ENCODE results near the gene C17orf58. TPM values are rescaled to one million over a fixed set of nuclear protein-coding genes. Genes with fewer than 3 reads are reported as not detected.
A peak's percentile ranks its signal among the peaks of the same experiment; 100 is the strongest.
"Not testable (repeated sequence)": the region's sequence is repeated elsewhere in the genome, so short reads cannot be mapped to it uniquely, and the experiment has no call there.

The C17orf58 gene
- 23.7 and 32.1 TPM in 2 replicates for total RNA-seq

GRCh38 chr17:67996301-67997171 lies at the start of gene C17orf58:
Gene C17orf58, minus strand, starts transcription at chr17:67996469. Its CDS starts 271 bp downstream, at chr17:67996198.
- DNase-seq (ENCODE audit: low read depth in 2 of 2), result peak in 1 of 2 donors; percentile 69

DNA sequence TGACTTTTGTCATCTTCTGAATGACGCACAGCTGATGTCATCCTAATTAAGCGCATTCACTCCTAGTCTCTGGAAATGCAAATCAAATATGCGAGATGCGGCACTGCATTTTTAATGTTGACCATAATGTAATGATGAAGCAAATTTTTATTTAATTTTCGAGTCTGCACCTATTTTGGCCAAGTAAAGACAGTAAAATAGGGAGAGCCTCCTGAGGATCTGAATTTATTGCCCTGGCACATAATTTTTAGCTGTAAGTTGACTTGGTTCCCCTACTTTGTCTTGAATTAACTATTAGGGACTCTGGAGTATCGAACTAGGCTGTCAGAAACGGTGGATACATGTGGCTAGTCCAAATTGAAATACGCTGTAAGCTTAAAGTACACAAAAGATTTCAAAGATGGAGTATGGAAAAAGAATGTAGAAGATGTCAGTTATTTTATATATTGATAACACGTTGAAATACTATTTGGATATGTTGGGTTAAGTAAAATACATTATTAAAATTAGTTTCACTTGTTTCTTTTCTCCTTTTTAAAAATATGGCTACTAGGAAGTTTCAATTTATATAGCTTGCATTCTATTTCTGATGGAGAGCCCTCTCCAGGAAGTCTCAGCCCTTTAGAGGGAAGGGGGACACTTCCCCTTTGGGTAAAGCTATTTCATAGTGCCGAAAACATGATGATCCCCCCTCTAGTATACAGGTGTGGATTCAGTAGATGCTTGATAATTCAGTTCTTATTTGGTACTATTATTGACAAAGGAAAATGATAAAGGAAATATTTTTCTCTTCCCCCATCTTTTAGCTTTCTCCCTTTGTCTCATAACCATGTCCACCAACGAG lies 40.3 kb upstream of the C17orf58 start:
- DNase-seq (ENCODE audit: low read depth in 2 of 2), result no peak

DNA sequence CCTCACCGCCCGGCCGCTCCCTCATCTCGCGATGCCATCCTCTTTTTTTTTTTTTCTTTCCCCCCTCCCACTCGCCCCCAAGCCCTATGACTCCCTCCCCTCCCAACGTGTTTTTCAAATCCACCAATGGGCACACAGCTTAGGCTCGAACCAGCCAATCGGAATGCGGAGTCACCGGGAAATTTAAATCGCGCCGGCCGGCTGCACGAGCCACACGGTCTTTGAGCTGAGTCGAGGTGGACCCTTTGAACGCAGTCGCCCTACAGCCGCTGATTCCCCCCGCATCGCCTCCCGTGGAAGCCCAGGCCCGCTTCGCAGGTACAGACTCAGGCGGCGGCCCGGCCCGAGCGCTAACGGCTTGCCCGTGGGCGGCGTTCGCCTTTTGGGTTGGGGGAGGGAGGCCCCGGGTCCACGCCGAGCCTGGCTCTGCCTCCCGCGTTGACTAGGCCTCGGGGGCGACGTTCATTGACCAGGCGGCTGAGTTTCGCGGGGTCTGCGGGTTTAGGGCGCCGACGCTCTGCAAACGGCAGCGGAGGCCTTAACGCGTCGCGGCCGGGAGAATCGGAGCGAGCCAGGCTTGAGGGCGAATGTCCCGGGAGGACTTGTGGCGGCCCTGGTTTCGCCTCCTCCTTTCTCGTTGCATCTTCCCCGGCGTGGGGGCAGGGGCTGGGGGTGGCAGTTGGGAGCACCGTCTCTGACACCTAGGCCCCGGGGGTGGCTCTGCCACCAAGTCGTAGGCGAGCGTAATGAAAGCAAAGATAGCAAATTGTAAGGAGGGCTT lies 39.4 kb upstream of the C17orf58 start, which contains the start of gene KPNA2:
TSS of gene KPNA2 (plus strand) at position 213 of the 781 bp plus-strand sequence. CDS start 1,398 bp downstream, outside the sequence.
- peak; percentile 98 for DNase-seq (ENCODE audit: low read depth in 2 of 2)

DNA sequence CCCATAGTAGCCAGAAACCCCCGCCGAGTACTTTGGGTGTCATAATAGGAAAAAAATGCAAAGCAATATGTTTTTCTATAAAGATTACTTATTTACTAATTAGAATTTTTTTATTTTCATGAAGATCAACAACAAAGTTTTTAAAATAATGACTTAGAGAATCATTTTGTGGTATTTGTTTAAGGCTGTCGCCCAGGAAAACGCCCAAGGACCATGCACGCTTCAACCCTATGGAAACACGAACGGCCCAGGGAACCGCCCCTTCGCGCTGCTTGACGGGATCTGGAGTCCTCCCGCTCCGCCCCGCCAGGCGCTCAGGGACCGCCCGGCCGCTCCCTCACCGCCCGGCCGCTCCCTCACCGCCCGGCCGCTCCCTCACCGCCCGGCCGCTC lies 38.9 kb upstream of the C17orf58 start:
- DNase-seq (ENCODE audit: low read depth in 2 of 2), result no peak

- DNase-seq (ENCODE audit: low read depth in 2 of 2), result no peak
Observed at GRCh38 chr17:68034452-68034776, 38.1 kb upstream of the C17orf58 start.

GRCh38 chr17:68033636-68034451 lies 37.6 kb upstream of the C17orf58 start:
- peak in 1 of 2 donors; percentile 49 for DNase-seq (ENCODE audit: low read depth in 2 of 2)

- DNase-seq (ENCODE audit: low read depth in 2 of 2), result no peak
Observed at GRCh38 chr17:68029512-68030215, 33.4 kb upstream of the C17orf58 start.

- DNase-seq (ENCODE audit: low read depth in 2 of 2), result not testable (repeated sequence)
Observed at GRCh38 chr17:68022547-68022946, 26.3 kb upstream of the C17orf58 start.

DNA sequence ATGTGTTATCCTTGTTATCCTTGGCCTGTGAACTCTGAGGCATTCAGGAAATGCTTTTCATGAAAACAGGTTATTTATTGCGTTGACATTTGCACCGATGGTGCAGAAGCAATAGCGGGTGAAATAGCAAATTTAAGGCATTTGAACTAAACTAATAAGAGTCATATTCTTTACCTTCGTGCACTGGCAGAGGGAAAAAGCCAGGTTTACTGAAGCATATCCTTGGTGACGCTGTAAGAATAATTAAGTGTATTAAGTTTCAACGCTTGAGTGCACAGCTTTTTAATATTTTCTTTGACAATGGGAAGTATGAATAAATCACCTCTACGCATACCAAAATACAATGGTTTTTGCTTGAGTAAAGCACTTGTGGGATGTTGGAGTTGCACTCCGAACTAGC lies 25.7 kb upstream of the C17orf58 start:
- no peak for DNase-seq (ENCODE audit: low read depth in 2 of 2)

GRCh38 chr17:68020791-68021190 lies 24.5 kb upstream of the C17orf58 start:
- not testable (repeated sequence) for DNase-seq (ENCODE audit: low read depth in 2 of 2)

DNA sequence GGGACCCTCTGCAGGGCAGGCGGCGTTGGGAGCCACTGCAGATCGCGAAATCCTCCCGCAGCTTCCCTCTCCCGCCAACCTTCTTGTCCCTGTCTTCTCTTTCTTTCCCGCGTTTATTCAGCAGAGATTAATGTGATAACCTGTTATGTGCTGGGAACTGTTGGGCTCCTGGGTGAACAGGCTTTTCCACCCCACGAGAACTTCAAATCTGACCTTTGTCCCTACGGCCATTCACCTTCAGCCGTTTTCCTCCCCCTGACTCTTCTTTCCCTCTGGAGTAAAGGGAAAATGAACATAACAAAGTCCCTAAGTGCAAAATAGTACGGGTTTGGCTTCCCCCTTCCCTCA lies 24.1 kb upstream of the C17orf58 start:
- no peak for DNase-seq (ENCODE audit: low read depth in 2 of 2)

DNA sequence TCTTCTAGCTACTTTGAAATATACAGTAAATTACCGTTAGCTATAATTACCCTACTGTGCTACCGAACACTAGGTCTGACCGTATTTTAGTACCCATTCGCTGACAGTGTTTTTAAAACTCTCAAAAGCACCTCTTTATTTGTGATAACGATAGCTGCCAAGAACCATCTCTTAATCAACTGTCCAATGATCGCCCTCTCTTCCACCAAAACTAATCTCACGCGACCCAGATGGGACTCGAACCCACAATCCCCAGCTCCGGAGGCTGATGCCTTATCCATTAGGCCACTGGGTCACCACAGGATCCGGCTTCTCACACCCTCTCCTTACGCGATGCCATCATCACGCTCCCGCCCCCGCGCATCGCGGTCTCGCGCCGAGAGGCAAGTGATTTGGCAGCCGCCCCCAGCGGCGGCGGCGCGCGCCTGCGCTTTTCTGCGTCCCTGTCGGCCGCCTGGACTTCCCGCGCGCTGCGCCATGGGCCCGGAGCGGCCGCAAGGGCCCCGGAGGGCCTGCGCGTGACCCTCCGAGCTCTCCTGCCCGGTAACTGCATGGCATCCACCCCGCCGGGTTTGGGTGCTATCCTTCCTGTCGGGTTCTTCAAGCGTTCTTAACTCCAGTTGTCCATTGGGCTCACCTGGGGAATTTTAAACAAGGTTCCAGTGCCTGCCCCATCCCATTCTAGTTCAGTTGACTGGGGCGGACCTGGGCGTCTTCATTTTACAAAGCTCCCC lies 23.6 kb upstream of the C17orf58 start:
- DNase-seq (ENCODE audit: low read depth in 2 of 2), result peak; percentile 93 to 96

GRCh38 chr17:68019336-68019674 lies 23.0 kb upstream of the C17orf58 start:
- no peak for DNase-seq (ENCODE audit: low read depth in 2 of 2)

DNA sequence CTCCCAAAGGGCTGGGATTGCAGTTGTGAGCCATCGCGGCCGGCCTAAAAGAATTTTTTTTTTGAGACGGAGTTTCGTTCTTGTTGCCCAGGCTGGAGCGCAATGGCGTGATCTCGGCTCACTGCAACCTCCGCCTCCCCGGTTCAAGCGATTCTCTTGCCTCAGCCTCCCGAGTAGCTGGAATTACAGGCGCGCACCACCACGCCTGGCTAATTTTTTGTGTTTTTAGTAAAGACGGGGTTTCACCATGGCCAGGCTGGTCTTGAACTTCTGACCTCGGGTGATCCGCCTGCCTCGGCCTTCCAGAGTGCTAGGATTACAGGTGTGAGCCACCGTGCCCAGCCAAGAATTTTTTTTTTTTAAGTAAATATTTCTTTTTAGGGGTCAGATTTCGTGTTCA lies 22.2 kb upstream of the C17orf58 start:
- DNase-seq (ENCODE audit: low read depth in 2 of 2), result not testable (repeated sequence)

DNA sequence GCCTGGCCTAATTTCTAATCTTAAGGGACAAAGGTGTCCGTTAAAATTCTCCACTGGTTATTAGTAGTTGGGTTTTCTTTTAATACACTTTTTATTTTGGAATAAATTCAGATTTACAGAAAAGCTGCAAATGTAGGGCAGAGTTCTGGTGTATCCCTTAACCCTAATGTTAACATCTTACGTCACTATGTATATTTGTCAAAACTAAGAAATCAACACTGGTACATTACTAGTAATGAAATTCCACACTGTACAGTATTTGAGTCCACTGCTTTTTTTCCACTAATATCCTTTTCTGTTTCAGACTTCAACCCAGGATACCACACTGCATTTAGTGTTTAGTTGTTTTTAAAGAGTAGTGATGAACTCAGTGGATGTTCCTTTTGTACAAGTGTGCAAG lies 20.6 kb upstream of the C17orf58 start:
- no peak for DNase-seq (ENCODE audit: low read depth in 2 of 2)

DNA sequence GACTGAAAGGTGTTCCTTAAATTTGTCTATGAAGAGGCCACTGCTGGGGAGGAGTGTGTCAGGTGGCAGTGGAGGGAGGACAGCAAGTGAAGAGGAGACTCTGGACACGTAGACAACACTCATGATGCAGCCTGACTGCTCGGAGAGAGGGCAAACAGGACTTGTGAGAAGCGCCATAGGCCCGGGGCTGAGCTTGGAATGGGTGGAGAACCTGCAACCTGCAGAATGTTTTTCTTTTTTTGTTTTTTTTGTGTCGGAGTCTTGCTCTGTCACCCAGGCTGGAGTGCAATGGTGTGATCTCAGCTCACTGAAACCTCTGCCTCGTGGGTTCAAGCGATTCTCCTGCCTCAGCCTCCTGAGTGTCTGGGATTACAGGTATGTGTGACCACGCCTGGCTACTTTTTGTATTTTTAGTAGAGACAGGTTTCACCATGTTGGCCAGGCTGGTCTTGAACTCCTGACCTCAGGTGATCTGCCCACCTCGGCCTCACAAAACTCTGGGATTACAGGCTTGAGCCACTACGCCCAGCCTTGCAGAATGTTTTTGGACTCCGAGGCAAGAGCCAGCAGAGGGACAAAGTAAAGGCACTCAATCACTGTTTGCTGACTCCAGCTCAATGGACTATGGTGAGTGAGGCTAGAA lies 18.9 kb upstream of the C17orf58 start:
- no peak for DNase-seq (ENCODE audit: low read depth in 2 of 2)

GRCh38 chr17:68013385-68013784 lies 17.1 kb upstream of the C17orf58 start:
- no peak for DNase-seq (ENCODE audit: low read depth in 2 of 2)

GRCh38 chr17:68011199-68011665 lies 15.0 kb upstream of the C17orf58 start:
- peak in 1 of 2 donors; percentile 41 for DNase-seq (ENCODE audit: low read depth in 2 of 2)

DNA sequence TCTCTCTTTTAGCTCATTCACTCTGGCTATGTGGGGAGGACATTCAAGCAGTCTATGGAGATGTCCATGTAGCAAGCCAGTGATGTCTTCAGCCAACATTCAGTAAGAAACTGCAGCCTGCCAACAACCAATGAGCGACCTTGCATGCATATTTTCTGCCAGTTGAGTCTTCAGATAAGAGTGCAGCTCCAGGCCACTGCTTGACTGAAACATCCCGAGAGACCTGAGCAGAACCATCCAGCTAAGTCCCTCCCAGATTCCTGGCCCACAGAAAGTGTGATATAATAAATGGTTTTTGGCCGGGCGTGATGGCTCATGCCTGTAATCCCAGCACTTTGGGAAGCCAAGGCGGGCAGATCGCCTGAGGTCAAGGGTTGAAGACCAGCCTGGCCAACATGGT lies 10.5 kb upstream of the C17orf58 start:
- no peak for DNase-seq (ENCODE audit: low read depth in 2 of 2)

All from dermis microvascular lymphatic vessel endothelial cell (primary cell).